ENCODE measurements around the gene RAB7B. TPM values are rescaled to one million over a fixed set of nuclear protein-coding genes. Genes with fewer than 3 reads are reported as not detected.

The RAB7B gene
- total and polyA plus RNA-seq, 7 experiments from 2014 or later, result 0.24 to 0.76 (median 0.35) TPM; not detected in 4

DNA sequence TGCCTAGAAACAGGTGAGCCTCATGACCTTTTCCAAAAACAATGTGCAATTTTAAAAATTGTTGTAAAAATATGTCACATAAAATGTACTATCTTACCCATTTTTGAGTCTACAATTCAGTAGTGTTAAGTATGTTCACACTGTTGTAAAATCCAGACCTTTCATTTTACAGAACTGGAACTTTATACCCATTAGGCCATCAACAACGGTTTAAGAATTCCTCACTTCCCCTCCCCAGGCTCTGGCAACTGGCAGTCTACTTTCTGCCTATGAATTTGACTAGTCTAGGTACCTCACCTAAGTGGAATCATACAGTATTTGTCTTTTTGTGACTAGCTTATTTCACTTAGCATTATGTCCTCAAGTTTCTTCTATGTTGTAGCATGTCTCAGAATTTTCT lies 11.9 kb upstream of the RAB7B start:
- Histone ChIP-seq H3K4me3 (ENCODE audit: low read length) (no peak overlapping the region), H3K9me3 (ENCODE audit: control insufficient read depth in 2 of 3, low read length in 3 of 3) (no peaks in the 10 kb centered on the region), H3K27me3 (ENCODE audit: control insufficient read depth in 2 of 2, insufficient read depth in 2 of 2, low read length in 2 of 2) (no peaks in the 10 kb centered on the region), H3K4me1 (ENCODE audit: control insufficient read depth in 2 of 2, insufficient read depth in 2 of 2, low read length in 2 of 2) (peaks cover 0 to 12% of the 10 kb centered on the region in 2 donors), H3K27ac (ENCODE audit: low read depth, low read length) (no peak overlapping the region), H3K36me3 (ENCODE audit: control insufficient read depth in 2 of 3, insufficient read depth in 3 of 3, low read length in 3 of 3) (no peaks in the 10 kb centered on the region)
- Mint-ChIP-seq H3K4me3 (no peak overlapping the region), H3K4me1 (peaks cover 15 to 27% (median 23%) of the 10 kb centered on the region in 7 donors), H3K36me3 (no peaks in the 10 kb centered on the region), H3K27me3 (peaks cover 0 to 20% (median 0%) of the 10 kb centered on the region in 5 donors), H3K27ac (no peak overlapping the region), H3K9me3 (peaks cover 0 to 5% (median 0%) of the 10 kb centered on the region in 11 donors)
- POLR2A ChIA-PET, result no interaction called here
- CTCF ChIA-PET, result no interaction called here
- ATAC-seq (no peak), DNase-seq (no peak)
- intact Hi-C loops (cut with micrococcal nuclease), result no loop called here

DNA sequence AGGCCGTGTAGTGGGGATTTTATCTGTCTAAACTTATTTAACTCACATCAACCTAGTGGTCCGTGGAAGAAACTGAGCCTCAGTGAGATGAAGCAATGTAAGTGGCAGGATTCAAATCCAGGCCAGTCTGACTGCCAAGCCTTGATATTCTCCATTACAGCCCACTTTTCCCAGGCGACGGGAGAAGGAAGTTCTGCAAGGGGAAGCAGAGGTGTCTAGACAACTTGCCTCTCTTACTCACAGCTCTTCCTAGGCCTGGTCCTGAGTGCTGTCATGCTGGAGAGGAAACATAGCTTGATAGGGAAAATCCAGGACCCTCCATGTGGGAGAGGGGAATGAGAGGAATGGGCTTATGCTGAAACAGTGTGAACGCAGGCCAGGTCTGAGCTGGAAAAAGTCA lies 11.4 kb upstream of the RAB7B start:
- no peaks in the 10 kb centered on the region for H3K36me3 Mint-ChIP-seq
- no peaks in the 10 kb centered on the region for H3K36me3 ChIP-seq (ENCODE audit: control insufficient read depth in 2 of 3, insufficient read depth in 3 of 3, low read length in 3 of 3)
- peaks cover 15 to 27% (median 23%) of the 10 kb centered on the region in 7 donors for H3K4me1 Mint-ChIP-seq
- ChIA-PET POLR2A (no interaction called here), CTCF (no interaction called here)
- no peak overlapping the region for H3K4me3 ChIP-seq (ENCODE audit: low read length)
- H3K4me1 ChIP-seq (ENCODE audit: control insufficient read depth in 2 of 2, insufficient read depth in 2 of 2, low read length in 2 of 2), result peaks cover 0 to 12% of the 10 kb centered on the region in 2 donors
- no peak overlapping the region for H3K4me3 Mint-ChIP-seq
- ATAC-seq, result no peak
- H3K27me3 ChIP-seq (ENCODE audit: control insufficient read depth in 2 of 2, insufficient read depth in 2 of 2, low read length in 2 of 2), result no peaks in the 10 kb centered on the region
- no peak overlapping the region for H3K27ac Mint-ChIP-seq
- peaks cover 0 to 20% (median 0%) of the 10 kb centered on the region in 5 donors for H3K27me3 Mint-ChIP-seq
- no peak for DNase-seq
- H3K9me3 ChIP-seq (ENCODE audit: control insufficient read depth in 2 of 3, low read length in 3 of 3), result no peaks in the 10 kb centered on the region
- intact Hi-C loops (cut with micrococcal nuclease), result no loop called here
- no peak overlapping the region for H3K27ac ChIP-seq (ENCODE audit: low read depth, low read length)
- H3K9me3 Mint-ChIP-seq, result peaks cover 0 to 5% (median 0%) of the 10 kb centered on the region in 11 donors

DNA sequence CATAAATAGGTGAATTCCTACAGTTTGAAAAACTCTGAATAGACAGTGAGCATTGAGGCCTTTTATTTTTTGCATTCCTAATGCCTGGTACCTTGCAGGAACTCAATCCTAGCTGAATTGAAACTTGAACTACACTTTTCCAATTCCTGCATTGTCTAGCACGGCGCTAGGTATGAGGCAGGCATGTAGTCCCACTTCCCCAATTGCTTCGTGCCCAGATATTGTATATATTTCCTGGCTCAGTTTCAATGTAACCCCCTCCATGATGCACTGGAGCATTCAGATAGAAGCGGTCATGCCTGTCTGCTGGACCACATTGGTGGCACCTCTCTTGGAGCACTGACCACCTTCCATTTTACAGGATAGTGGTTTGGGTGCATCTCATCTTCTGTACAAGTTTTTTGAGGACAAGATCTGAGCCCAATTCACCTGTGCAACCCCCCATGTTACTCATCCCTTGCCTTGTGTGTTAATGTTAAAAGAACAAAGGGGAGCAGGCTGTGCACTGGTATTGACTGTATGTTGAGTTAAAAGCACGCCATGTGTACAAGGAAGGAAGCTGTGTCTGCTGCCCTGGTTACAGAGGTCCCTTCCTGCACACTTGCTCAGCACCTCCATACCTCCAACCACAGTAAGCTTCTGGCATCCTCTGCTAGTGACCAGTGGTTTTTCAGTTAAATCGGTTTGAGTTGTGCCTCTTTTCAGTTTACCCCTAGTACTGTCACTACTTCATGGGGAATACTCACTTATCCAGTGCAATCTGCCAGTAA lies 10.0 kb upstream of the RAB7B start:
- ATAC-seq, result no peak
- intact Hi-C loops (cut with micrococcal nuclease), result no loop called here
- Histone ChIP-seq H3K4me1 (ENCODE audit: control insufficient read depth in 2 of 2, insufficient read depth in 2 of 2, low read length in 2 of 2) (peaks cover 0 to 12% of the 10 kb centered on the region in 2 donors), H3K4me3 (ENCODE audit: low read length) (no peak overlapping the region), H3K36me3 (ENCODE audit: control insufficient read depth in 2 of 3, insufficient read depth in 3 of 3, low read length in 3 of 3) (no peaks in the 10 kb centered on the region), H3K27ac (ENCODE audit: low read depth, low read length) (no peak overlapping the region), H3K27me3 (ENCODE audit: control insufficient read depth in 2 of 2, insufficient read depth in 2 of 2, low read length in 2 of 2) (no peaks in the 10 kb centered on the region), H3K9me3 (ENCODE audit: control insufficient read depth in 2 of 3, low read length in 3 of 3) (no peaks in the 10 kb centered on the region)
- Mint-ChIP-seq H3K9me3 (peaks cover 0 to 5% (median 0%) of the 10 kb centered on the region in 11 donors), H3K4me1 (peaks cover 15 to 27% (median 23%) of the 10 kb centered on the region in 7 donors), H3K4me3 (peak overlapping the region in 2 of 10 donors; percentile 64 to 68), H3K36me3 (no peaks in the 10 kb centered on the region), H3K27ac (no peak overlapping the region), H3K27me3 (peaks cover 0 to 11% (median 0%) of the 10 kb centered on the region in 5 donors)
- no peak for DNase-seq
- ChIA-PET POLR2A (no interaction called here), CTCF (no interaction called here)

DNA sequence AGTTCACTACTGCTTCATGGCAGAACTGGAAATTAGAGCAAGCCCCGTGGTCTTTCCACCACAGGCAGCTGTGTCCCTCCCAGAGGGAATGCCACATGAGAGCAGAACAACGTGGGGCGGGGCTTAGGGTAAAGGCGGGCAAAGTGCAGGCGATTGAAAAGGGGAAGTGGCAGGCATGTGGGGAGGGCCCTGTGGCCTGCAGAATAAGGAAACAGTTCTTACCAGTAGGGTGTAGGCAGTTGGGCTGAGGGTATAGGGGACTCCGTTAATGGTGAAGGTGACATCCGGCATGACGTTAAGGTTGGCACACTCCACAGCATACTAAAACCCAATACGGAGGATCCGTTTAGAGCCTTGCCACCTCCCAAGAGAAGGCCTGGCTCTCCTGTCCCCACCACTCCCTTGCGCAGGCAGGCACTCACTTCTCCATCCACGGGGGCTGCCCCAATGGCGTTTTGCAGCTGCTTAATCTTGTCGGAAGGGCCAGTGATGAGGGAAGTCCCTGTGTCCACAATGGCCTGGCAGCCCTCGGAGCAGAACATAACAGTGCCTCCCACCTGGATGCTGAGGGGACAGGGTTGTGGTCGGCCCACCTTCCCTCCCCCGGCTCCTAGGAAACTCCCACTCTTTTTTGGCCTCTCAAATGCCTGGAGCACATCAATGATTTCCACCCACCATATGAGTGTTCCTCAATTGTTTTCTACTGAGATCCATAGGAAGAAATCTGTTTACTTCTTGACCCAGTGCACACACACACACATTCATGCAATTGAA lies 9.1 kb upstream of the RAB7B start:
- intact Hi-C loops (cut with micrococcal nuclease), result loop anchor here in 1 of 2 donors (1.0 kb wide), 1 partner anchor 11 kb away; the partner anchor contains the start of gene CTSE
- Mint-ChIP-seq H3K27ac (peak overlapping the region in 5 of 9 donors; percentile 1 to 77 (median 50)), H3K27me3 (peaks cover 0 to 5% (median 0%) of the 10 kb centered on the region in 5 donors), H3K4me1 (peaks cover 15 to 27% (median 23%) of the 10 kb centered on the region in 7 donors), H3K9me3 (no peaks in the 10 kb centered on the region), H3K4me3 (peak overlapping the region; percentile 4 to 76 (median 62)), H3K36me3 (no peaks in the 10 kb centered on the region)
- H3K27ac ChIP-seq (ENCODE audit: low read depth, low read length), result no peak overlapping the region
- H3K27me3 ChIP-seq (ENCODE audit: control insufficient read depth in 2 of 2, insufficient read depth in 2 of 2, low read length in 2 of 2), result no peaks in the 10 kb centered on the region
- H3K9me3 ChIP-seq (ENCODE audit: control insufficient read depth in 2 of 3, low read length in 3 of 3), result no peaks in the 10 kb centered on the region
- ChIA-PET CTCF (interaction anchor here (0.8 kb wide), 1 partner anchor 18 kb away, joined by 3 read pairs; no protein-coding TSS in a partner anchor), POLR2A (interaction anchor here (0.9 kb wide), 1 partner anchor 77 kb away, joined by 5 read pairs; no protein-coding TSS in a partner anchor)
- H3K4me1 ChIP-seq (ENCODE audit: control insufficient read depth in 2 of 2, insufficient read depth in 2 of 2, low read length in 2 of 2), result peaks cover 0 to 12% of the 10 kb centered on the region in 2 donors
- ATAC-seq, result peak; percentile 98
- no peak overlapping the region for H3K4me3 ChIP-seq (ENCODE audit: low read length)
- peak in 8 of 9 donors; percentile 12 to 47 (median 26) for DNase-seq
- no peaks in the 10 kb centered on the region for H3K36me3 ChIP-seq (ENCODE audit: control insufficient read depth in 2 of 3, insufficient read depth in 3 of 3, low read length in 3 of 3)

DNA sequence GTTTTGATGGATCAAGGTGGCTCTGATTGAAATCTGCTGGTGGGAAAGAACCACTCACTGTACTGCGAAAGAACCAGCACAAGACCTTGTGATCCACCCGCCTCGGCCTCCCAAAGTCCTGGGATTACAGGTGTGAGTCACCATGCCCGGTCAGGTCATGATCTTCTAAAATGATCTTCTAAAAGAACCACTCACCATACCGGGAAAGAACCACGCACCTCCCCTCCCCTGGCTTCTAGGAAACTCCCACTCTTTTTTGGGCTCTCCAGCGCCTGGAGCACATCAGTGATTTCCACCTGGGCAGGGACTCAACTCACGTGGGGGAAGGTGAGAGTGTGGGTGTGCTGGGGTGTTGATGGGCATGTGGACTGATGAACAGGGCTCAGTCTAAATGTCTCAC lies 7.9 kb upstream of the RAB7B start:
- peaks cover 0 to 12% of the 10 kb centered on the region in 2 donors for H3K4me1 ChIP-seq (ENCODE audit: control insufficient read depth in 2 of 2, insufficient read depth in 2 of 2, low read length in 2 of 2)
- ATAC-seq (no peak), DNase-seq (no peak)
- ChIA-PET POLR2A (no interaction called here), CTCF (no interaction called here)
- H3K4me1 Mint-ChIP-seq, result peaks cover 15 to 27% (median 23%) of the 10 kb centered on the region in 7 donors
- H3K27me3 ChIP-seq (ENCODE audit: control insufficient read depth in 2 of 2, insufficient read depth in 2 of 2, low read length in 2 of 2), result no peaks in the 10 kb centered on the region
- no peaks in the 10 kb centered on the region for H3K9me3 Mint-ChIP-seq
- H3K27ac ChIP-seq (ENCODE audit: low read depth, low read length), result no peak overlapping the region
- intact Hi-C loops (cut with micrococcal nuclease), result no loop called here
- no peak overlapping the region for H3K4me3 Mint-ChIP-seq
- no peaks in the 10 kb centered on the region for H3K9me3 ChIP-seq (ENCODE audit: control insufficient read depth in 2 of 3, low read length in 3 of 3)
- H3K36me3 ChIP-seq (ENCODE audit: control insufficient read depth in 2 of 3, insufficient read depth in 3 of 3, low read length in 3 of 3), result no peaks in the 10 kb centered on the region
- no peak overlapping the region for H3K4me3 ChIP-seq (ENCODE audit: low read length)
- no peaks in the 10 kb centered on the region for H3K36me3 Mint-ChIP-seq
- no peak overlapping the region for H3K27ac Mint-ChIP-seq
- H3K27me3 Mint-ChIP-seq, result peaks cover 0 to 7% (median 5%) of the 10 kb centered on the region in 5 donors

DNA sequence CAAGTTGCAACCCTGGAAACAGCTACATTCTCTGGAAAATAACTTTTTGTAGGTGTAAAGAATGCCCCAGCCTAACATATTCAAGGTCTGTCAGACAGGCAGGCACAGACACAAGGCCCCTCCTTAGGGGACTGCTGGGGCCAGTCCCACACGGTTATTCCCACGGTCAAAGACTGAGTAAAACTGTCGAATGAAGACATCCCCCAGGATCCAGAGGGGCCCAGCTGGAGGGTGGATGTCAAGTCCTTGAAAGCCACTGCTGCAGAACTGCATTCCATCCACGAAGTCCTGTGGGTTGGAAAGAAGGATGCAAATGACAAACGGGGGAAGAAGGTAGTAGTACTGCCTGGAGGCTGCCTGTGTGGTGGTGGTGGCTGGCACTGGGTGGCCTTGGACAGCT lies 6.9 kb upstream of the RAB7B start:
- no peaks in the 10 kb centered on the region for H3K27me3 ChIP-seq (ENCODE audit: control insufficient read depth in 2 of 2, insufficient read depth in 2 of 2, low read length in 2 of 2)
- H3K27me3 Mint-ChIP-seq, result peaks cover 0 to 9% (median 5%) of the 10 kb centered on the region in 5 donors
- DNase-seq (no peak), ATAC-seq (no peak)
- H3K27ac Mint-ChIP-seq, result no peak overlapping the region
- ChIA-PET POLR2A (no interaction called here), CTCF (no interaction called here)
- H3K9me3 Mint-ChIP-seq, result no peaks in the 10 kb centered on the region
- H3K4me3 ChIP-seq (ENCODE audit: low read length), result no peak overlapping the region
- no peak overlapping the region for H3K4me3 Mint-ChIP-seq
- no peak overlapping the region for H3K27ac ChIP-seq (ENCODE audit: low read depth, low read length)
- no peaks in the 10 kb centered on the region for H3K36me3 Mint-ChIP-seq
- H3K9me3 ChIP-seq (ENCODE audit: control insufficient read depth in 2 of 3, low read length in 3 of 3), result no peaks in the 10 kb centered on the region
- H3K36me3 ChIP-seq (ENCODE audit: control insufficient read depth in 2 of 3, insufficient read depth in 3 of 3, low read length in 3 of 3), result no peaks in the 10 kb centered on the region
- peaks cover 0 to 12% of the 10 kb centered on the region in 2 donors for H3K4me1 ChIP-seq (ENCODE audit: control insufficient read depth in 2 of 2, insufficient read depth in 2 of 2, low read length in 2 of 2)
- intact Hi-C loops (cut with micrococcal nuclease), result no loop called here
- H3K4me1 Mint-ChIP-seq, result peaks cover 15 to 27% (median 23%) of the 10 kb centered on the region in 7 donors
